GM21528 (cell line): ENCODE data around the gene HSD11B2.

Source experiments
- ATAC-seq: cut with Tn5 transposase; IDR thresholded peaks from one replicate; pipeline ENCODE4 v1.9.1; 2021; ENCODE audit warnings: mild to moderate bottlenecking, moderate library complexity; ENCODE audit not compliant: unreplicated experiment, low FRiP score

The HSD11B2 gene

GRCh38 chr16:67396159-67397035 lies 34.5 kb upstream of the HSD11B2 start:
- no peak for ATAC-seq

DNA sequence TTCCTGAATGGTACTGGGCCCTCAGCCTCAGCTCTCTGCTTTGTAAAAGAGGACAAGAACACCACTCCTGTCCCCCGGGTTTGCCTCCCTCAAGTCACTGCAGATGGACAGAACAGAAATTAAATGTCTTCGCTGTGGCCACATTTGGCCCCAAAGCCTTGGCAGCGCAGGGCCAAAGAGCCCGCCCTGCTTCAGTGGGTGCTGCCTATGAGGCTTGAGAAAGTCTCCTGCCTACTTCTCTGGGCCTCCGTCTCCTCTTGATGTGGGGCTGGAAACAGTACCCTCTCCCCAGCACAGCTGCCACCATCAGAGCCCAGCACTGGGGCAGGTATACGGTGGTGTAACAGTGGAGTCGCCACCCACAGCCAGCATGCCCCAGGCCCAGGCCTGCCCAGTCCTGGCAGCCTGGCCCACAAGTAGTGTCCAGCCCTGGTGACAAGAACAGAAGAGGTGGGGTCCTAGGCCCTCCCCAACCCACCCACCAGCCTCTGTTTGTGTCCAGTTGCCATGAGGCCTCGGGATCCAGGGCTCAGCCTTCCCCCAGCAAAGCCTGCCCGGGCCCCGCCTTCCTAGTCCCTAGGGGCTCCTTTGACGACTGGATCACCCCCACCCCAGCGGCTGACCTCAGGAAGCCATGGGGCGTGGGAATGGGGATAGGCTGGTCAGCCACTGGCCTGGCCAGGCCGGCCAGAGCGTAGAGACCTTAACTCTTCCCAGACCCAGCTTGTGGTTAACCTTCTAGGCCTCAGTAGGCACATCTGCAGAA lies 33.7 kb upstream of the HSD11B2 start:
- ATAC-seq: no peak

DNA sequence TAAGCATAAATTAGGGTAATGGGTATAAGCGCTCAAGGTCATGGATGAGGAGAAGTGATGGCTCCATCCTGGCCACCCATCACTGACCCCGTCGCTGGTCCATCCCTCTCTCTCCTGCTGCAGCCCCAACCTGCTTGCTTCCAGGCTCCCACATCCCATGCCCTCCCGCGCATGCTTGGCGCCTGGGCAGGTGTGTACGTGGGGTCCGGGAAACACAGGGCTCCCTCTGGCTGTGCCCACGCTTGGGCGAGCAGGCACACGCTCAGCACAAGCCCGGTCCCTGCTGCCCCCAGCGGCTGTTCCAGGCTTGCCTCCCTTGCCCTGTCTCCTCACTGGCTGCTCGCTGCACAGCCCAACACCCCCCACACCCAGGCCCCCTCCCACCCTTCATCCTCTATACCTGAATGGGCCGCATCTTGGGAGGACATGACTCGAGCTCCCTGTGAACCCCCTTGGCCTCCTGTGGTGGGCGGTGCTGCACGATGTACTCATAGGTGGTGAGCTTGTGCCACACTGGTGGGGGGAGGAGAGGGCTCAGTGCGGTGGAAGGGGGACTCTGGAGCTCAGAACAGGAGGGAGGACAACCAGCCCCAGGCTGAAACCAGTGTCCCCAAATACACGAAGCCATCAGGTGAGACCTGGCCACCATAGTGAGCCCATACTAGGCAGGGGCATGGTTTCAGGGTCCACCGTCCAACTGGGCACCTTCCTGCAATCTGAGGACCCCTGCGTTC lies 32.9 kb upstream of the HSD11B2 start:
- ATAC-seq: no peak

DNA sequence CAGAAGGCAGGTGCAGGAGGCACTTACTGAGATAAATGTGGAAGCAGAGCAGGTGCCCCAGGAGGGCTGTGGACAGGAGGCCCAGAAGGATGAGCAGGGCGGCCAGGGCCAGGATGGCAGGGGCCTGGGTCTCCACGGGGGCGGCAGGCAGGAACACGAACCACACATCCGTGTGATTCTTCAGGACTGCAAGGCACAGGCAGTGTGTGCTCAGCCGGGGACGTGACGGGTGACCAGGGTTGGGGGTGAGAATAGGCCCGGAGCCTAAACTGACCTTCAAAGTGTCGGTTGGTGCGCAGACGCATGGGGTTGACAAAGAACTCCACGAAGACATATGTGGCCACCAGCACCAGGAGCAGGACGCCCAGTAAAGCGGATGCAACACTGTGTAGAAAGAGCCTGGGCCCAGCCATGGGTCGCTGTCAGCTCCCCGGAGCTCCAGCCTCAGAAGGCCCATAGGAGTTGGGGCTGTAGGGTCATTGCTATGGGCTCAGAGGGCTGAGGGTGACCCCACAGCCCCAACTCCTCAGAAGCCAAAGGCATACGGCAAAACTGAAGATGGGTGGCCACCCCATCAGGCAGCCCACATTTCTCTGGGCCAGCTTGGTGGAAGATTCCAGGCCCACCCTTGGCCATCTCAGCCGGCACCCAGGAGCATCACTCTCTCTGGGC lies 32.2 kb upstream of the HSD11B2 start:
- ATAC-seq: no peak

- ATAC-seq: no peak
These were observed 31.6 kb upstream of the HSD11B2 start for GRCh38 chr16:67399218-67399733.

DNA sequence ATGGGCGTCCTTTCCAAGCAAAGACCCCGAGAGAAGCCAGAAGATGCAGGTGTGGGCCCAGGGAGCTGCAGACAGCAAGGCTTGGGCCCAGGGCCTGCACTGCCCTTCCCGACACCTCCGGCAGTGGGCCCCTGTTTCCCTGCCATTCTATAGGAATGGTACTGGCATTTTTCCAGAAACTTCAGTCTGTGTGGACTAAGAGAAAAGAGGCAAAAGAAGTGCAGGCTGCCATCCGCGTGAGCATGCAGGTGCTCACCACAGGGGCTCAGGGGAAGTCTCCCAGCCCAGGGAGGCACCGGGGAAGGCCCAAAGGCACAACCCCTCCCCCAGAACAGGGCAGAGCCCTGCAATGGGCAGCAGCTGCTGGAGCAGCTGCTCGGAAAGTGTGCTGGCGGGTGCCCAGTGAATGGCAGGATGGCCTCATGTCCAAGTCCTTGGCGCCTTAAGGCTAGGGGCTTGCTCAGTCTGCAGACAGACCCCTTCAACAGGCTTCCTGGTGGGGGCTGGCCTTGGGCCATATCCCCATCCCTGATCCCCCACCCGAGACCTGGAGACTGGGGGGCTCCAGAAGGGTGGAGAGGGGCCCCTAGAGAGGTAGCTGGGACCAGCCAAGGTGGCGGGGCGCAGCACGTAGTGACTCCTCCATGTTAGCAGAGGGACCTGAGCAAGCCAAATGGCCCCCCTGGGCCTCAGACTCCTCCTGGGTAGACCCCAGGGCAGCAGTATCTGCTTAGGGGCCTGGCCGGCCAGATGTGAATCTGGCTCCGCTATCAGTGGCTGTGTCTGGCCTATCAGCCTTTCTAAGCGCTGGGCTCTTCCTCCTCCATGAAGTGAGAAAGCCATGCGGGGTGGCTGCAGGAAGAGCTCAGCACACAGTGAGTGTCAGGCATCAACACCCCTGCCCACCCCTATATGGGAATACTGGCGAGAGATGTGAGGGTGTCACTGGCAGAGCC lies 30.9 kb upstream of the HSD11B2 start:
- no peak for ATAC-seq

DNA sequence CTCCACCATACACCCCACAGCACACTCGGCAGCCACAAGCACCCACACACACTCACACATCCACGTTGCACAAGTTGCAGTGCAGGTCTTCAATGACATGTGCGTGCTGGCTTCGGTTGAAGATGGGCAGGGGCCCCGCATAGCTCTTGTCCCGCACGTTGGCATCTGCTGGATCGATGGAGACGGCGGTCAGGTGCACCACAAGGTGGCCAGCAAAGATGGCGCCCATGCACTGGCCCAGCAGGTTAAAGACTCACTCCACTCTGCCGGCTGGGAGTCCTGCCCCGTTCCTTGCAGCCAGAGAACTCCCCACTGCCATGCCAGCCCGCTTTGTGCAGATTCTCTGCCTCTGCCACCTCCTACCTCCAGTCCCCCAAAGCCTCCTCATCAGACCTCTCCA lies 30.0 kb upstream of the HSD11B2 start:
- no peak for ATAC-seq

- ATAC-seq: no peak
These were observed 26.9 kb upstream of the HSD11B2 start for GRCh38 chr16:67403976-67404555.

DNA sequence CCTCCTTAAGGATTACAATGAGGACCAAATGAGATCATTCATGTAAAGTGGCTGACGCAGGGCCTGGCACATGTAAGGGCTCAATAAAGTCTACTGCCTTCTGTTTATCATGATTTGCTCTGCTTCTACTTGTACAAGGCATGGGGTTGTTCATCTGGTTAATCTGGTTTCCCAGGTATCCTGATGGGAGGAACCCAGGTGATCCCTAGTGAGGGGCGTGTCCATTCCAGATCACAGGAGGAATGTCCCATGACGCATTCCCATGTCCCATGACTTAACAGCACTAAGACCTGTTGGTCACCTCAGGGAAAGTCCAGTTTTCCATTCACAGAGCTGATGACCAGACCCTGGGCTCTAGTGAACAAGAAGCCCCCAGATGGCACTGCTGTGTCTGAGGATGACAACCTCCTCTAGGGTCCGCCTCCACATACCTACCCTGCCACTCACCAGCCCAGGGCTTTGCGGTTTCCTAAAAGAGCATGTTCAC lies 26.1 kb upstream of the HSD11B2 start:
- ATAC-seq: no peak

GRCh38 chr16:67405336-67405735 lies 25.6 kb upstream of the HSD11B2 start:
- ATAC-seq: no peak

- ATAC-seq: no peak
These were observed 24.6 kb upstream of the HSD11B2 start for GRCh38 chr16:67406111-67406971.

DNA sequence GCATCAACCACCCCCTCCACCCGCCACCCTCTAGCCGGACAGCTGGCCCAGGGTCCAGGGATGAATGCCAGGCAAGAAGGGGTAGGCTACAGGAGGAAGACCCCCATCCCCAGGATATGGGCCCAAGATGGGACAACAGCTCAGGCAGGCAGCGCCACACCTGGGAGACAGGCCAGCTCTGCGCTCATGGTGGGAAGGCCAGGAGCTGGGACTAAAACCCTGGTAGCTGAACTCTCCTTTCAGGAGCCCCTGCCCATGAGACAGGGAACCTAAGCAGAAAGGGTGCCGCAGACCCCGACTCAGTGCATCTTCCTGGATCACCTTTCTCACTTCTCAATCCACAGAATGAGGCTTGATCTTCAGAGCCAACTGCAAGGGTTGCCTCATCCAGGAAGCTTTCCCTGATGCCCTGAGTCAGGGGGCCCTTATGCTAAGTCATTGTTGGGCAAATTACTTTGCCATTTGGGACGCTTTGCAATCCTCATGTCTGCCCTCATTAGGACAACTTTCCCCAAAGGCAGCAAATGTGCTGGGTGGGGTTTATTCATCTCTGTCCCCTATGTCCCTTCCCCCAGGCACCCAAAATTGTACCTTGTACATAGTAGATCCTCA lies 23.6 kb upstream of the HSD11B2 start:
- ATAC-seq: no peak

GRCh38 chr16:67407788-67408452 lies 23.0 kb upstream of the HSD11B2 start:
- ATAC-seq: no peak

- ATAC-seq: no peak
These were observed 21.3 kb upstream of the HSD11B2 start for GRCh38 chr16:67409631-67410030.

- no peak for ATAC-seq
These were observed 19.6 kb upstream of the HSD11B2 start for GRCh38 chr16:67411339-67411738.

GRCh38 chr16:67412294-67412693 lies 18.6 kb upstream of the HSD11B2 start:
- no peak for ATAC-seq
